ENCODE results near the gene RFX2.

GRCh38 chr19:6005321-6006069, 104.8 kb downstream of the RFX2 start:
- no peak for TF ChIP-seq POLR2AphosphoS5 (IDR thresholded peaks at IDR 0.05; ENCODE audit: low read depth, low read length)
- no peak for TF ChIP-seq POLR2A (IDR thresholded peaks at IDR 0.05; ENCODE audit: low read depth, low read length)
- no peak for TF ChIP-seq TAF1 (IDR thresholded peaks at IDR 0.05; ENCODE audit: borderline replicate concordance, low read depth, low read length)
